Fibroblast of skin of left quadriceps (primary cell): ENCODE data around the gene RECQL.
"Not testable (repeated sequence)": the region's sequence is repeated elsewhere in the genome, so short reads cannot be mapped to it uniquely, and the experiment has no call there.

Source experiments
- DNase-seq, 2 experiments: peaks; one replicate each; pipeline ENCODE4 v3.0.0-alpha.2; 2013; ENCODE audit warnings: low read depth in 2 of 2

The RECQL gene

GRCh38 chr12:21419009-21419699, 82.3 kb downstream of the RECQL start:
- DNase-seq, result not testable (repeated sequence)
